Measurements from ENCODE around the gene ATP1A3. TPM values are rescaled to one million over a fixed set of nuclear protein-coding genes. Genes with fewer than 3 reads are reported as not detected.

The ATP1A3 gene
- total and polyA plus RNA-seq, 2 donors (not counting 1 experiment from before 2014, with no cell fraction given), result 1.2 to 3.8 TPM

DNA sequence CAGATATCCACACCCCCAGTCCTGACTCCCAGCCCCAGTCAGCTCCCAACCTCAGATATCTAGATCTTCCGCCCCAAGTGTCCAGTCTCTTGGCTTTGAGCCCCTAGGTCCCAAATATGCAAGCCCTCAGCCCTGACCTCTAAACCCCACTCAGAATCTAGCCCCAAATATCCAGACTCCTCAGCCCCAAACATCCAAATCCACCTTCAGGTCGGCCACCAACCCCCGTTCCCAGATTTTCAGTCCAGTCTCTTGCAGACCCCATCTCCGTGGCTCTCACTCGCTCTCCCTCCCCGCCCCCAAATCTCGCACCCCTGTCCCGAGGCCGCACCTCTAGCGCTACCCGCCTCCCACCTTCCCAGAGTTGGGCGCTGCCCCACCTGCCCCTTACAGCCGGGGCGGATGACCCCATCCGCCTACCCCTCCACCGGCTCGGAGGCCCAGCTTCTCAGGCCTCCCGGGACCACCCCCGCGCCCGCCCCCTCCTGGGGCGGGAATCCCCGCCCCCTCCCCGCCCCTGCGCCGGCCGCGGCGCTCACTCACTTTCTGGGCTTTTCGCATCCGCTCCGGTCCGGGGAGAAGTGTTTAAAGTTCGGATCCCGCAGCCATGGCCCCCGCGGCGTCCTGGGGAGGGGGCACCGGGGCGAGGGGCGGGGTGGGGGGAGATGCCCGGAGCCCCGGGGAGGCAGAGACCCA, 66.4 kb downstream of the ATP1A3 start:
- Mint-ChIP-seq H3K27me3 (peaks cover 10% of the 10 kb centered on the region), H3K27ac (peak overlapping the region; percentile 71), H3K9me3 (ENCODE audit: insufficient read depth) (no peaks in the 10 kb centered on the region), H3K4me1 (peaks cover 33% of the 10 kb centered on the region), H3K4me3 (no peak overlapping the region)
- Histone ChIP-seq H3K9me3 (ENCODE audit: control extremely low read depth in 1 of 3, control insufficient read depth in 2 of 3, insufficient read depth in 1 of 3, low read length in 2 of 3) (peaks cover 0 to 4% (median 0%) of the 10 kb centered on the region in 3 donors), H3K36me3 (replicated peaks in 1 of 2; ENCODE audit: control extremely low read depth in 1 of 2, control insufficient read depth in 1 of 2, extremely low read depth in 1 of 2, insufficient read depth in 2 of 2, low read length in 1 of 2) (no peaks in the 10 kb centered on the region), H3K4me2 (replicated peaks; ENCODE audit: low read depth, low read length, poor library complexity, severe bottlenecking) (peak overlapping the region; percentile 94), H3K4me1 (ENCODE audit: control insufficient read depth in 2 of 2, insufficient read depth in 2 of 2, low read length in 2 of 2) (peaks cover 58 to 66% of the 10 kb centered on the region in 2 donors), H3K79me2 (ENCODE audit: control insufficient read depth, insufficient read depth, low read length) (peaks cover 10% of the 10 kb centered on the region), H2AFZ (ENCODE audit: insufficient read depth, low read depth, low read length, poor library complexity, severe bottlenecking) (peak overlapping the region; percentile 83), H3K27ac (ENCODE audit: low read length in 2 of 2) (peak overlapping the region; percentile 18 to 56), H3K9ac (ENCODE audit: low read length) (peak overlapping the region; percentile 73), H3K4me3 (ENCODE audit: control extremely low read depth in 1 of 5, extremely low read depth in 1 of 5, insufficient read depth in 1 of 5, low read depth in 2 of 5, low read length in 4 of 5) (peak overlapping the region; percentile 49 to 72 (median 60)), H4K20me1 (ENCODE audit: control insufficient read depth, insufficient read depth, low read length, poor library complexity, severe bottlenecking) (no peaks in the 10 kb centered on the region), H3K27me3 (replicated peaks in 1 of 4; ENCODE audit: control extremely low read depth in 1 of 4, control insufficient read depth in 3 of 4, insufficient read depth in 4 of 4, low read length in 3 of 4) (peaks cover 0 to 40% (median 10%) of the 10 kb centered on the region in 4 experiments)
- peak; percentile 39 for ATAC-seq (ENCODE audit: low read depth)
- TF ChIP-seq, protein P1, sequence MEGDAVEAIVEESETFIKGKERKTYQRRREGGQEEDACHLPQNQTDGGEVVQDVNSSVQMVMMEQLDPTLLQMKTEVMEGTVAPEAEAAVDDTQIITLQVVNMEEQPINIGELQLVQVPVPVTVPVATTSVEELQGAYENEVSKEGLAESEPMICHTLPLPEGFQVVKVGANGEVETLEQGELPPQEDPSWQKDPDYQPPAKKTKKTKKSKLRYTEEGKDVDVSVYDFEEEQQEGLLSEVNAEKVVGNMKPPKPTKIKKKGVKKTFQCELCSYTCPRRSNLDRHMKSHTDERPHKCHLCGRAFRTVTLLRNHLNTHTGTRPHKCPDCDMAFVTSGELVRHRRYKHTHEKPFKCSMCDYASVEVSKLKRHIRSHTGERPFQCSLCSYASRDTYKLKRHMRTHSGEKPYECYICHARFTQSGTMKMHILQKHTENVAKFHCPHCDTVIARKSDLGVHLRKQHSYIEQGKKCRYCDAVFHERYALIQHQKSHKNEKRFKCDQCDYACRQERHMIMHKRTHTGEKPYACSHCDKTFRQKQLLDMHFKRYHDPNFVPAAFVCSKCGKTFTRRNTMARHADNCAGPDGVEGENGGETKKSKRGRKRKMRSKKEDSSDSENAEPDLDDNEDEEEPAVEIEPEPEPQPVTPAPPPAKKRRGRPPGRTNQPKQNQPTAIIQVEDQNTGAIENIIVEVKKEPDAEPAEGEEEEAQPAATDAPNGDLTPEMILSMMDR (IDR thresholded peaks at IDR 0.05), result no peak
- TF ChIP-seq EZH2 (IDR thresholded peaks at IDR 0.05; ENCODE audit: borderline replicate concordance, insufficient read depth, low read depth, low read length, poor library complexity, severe bottlenecking), result no peak
- peak; percentile 39 for DNase-seq
- POLR2A ChIA-PET, result interaction anchor here (0.6 to 2.5 kb wide), 4 partner anchors 17 to 45 kb away, joined by 3 to 17 read pairs (median 4); partner anchors contain the start of gene ARHGEF1
- CTCF ChIA-PET, result interaction anchor here (1.0 to 1.3 kb wide), 4 partner anchors 18 to 30 kb away, joined by 3 to 4 read pairs (median 4); no protein-coding TSS in a partner anchor
- 12% methylated on average over 19 of the region's 43 CpGs for WGBS (ENCODE audit: insufficient coverage)
- intact Hi-C loops (cut with micrococcal nuclease), result loop anchor here (2.0 kb wide), 2 partner anchors 13 to 17 kb away; no protein-coding TSS in a partner anchor

All from B cell (primary cell).